Hepatocyte (in vitro differentiated cells): ENCODE results near the gene GPC5.
"Not testable (repeated sequence)": the region's sequence is repeated elsewhere in the genome, so short reads cannot be mapped to it uniquely, and the experiment has no call there.

Experiments
- EZH2 ChIP-seq: fragments of 200-600 bp; sonication (generic); IDR thresholded peaks from 2 replicates; pipeline ENCODE4 v1.6.1; 2016; ENCODE audit warnings: antibody characterized with exemption, mild to moderate bottlenecking, borderline replicate concordance
- EZH2phosphoT487 ChIP-seq: fragments of 200-600 bp; sonication (generic); IDR thresholded peaks from one replicate; pipeline ENCODE4 v1.6.1; 2018; ENCODE audit warnings: antibody characterized with exemption, mild to moderate bottlenecking, low read depth, moderate library complexity; ENCODE audit not compliant: unreplicated experiment, severe bottlenecking
- TF ChIP-seq, protein P1 (sequence below): fragments of 200-600 bp; sonication (generic); IDR thresholded peaks from 2 replicates; pipeline ENCODE4 v1.5.1; 2016; ENCODE audit warnings: antibody characterized with exemption, mild to moderate bottlenecking; ENCODE audit not compliant: poor library complexity

- TF ChIP-seq EZH2phosphoT487, EZH2: not testable (repeated sequence)
- TF ChIP-seq, protein P1, sequence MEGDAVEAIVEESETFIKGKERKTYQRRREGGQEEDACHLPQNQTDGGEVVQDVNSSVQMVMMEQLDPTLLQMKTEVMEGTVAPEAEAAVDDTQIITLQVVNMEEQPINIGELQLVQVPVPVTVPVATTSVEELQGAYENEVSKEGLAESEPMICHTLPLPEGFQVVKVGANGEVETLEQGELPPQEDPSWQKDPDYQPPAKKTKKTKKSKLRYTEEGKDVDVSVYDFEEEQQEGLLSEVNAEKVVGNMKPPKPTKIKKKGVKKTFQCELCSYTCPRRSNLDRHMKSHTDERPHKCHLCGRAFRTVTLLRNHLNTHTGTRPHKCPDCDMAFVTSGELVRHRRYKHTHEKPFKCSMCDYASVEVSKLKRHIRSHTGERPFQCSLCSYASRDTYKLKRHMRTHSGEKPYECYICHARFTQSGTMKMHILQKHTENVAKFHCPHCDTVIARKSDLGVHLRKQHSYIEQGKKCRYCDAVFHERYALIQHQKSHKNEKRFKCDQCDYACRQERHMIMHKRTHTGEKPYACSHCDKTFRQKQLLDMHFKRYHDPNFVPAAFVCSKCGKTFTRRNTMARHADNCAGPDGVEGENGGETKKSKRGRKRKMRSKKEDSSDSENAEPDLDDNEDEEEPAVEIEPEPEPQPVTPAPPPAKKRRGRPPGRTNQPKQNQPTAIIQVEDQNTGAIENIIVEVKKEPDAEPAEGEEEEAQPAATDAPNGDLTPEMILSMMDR = not testable (repeated sequence)
Observed at GRCh38 chr13:92482790-92483189, 1084.4 kb downstream of the GPC5 start.
